Right lobe of liver (tissue), 4 donors: Measurements from ENCODE around the gene CA9.

Experiments
- POLR2A ChIP-seq: fragments of 450-650 bp; IDR thresholded peaks from one replicate; pipeline ENCODE4 v1.6.1; 2017; ENCODE audit warnings: antibody characterized with exemption, mild to moderate bottlenecking
- TF ChIP-seq, protein P1 (sequence below), 4 donors: fragments of 200-600 bp in 3 of 4; fragments of 450-650 bp in 1 of 4; IDR thresholded peaks; one replicate each; pipeline versions ENCODE4 v1.5.1 to v1.8.0; 2016 to 2022; ENCODE audit warnings: antibody characterized with exemption in 4 of 4, mild to moderate bottlenecking in 2 of 4
- donor health status: DM: no; HTN: no; CAD: no.
- donor health status: DM: no; HTN: no; CAD: no.
- donor health status: DM: no; HTN: yes; CAD: no.

DNA sequence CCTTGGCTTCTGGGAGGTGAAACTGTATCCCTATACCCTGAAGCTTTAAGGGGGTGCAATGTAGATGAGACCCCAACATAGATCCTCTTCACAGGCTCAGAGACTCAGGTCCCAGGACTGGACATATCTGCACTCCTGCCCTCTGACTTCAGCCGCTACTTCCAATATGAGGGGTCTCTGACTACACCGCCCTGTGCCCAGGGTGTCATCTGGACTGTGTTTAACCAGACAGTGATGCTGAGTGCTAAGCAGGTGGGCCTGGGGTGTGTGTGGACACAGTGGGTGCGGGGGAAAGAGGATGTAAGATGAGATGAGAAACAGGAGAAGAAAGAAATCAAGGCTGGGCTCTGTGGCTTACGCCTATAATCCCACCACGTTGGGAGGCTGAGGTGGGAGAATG lies 5.4 kb downstream of the CA9 start:
- TF ChIP-seq, protein P1, sequence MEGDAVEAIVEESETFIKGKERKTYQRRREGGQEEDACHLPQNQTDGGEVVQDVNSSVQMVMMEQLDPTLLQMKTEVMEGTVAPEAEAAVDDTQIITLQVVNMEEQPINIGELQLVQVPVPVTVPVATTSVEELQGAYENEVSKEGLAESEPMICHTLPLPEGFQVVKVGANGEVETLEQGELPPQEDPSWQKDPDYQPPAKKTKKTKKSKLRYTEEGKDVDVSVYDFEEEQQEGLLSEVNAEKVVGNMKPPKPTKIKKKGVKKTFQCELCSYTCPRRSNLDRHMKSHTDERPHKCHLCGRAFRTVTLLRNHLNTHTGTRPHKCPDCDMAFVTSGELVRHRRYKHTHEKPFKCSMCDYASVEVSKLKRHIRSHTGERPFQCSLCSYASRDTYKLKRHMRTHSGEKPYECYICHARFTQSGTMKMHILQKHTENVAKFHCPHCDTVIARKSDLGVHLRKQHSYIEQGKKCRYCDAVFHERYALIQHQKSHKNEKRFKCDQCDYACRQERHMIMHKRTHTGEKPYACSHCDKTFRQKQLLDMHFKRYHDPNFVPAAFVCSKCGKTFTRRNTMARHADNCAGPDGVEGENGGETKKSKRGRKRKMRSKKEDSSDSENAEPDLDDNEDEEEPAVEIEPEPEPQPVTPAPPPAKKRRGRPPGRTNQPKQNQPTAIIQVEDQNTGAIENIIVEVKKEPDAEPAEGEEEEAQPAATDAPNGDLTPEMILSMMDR (IDR thresholded peaks at IDR 0.05): no peak
- no peak for TF ChIP-seq POLR2A
